Epithelial cell of proximal tubule (primary cell): ENCODE data around the gene HEATR5B. TPM values are rescaled to one million over a fixed set of nuclear protein-coding genes. Genes with fewer than 3 reads are reported as not detected.
"Not testable (repeated sequence)": the region's sequence is repeated elsewhere in the genome, so short reads cannot be mapped to it uniquely, and the experiment has no call there.

Experiments
- DNase-seq: peaks from one replicate; pipeline ENCODE4 v3.0.0-alpha.2; 2011; ENCODE audit warnings: low read depth
- H3K4me3 ChIP-seq: 2 replicates; pipeline ENCODE4 v1.5.1; 2011; ENCODE audit warnings: low read depth, mild to moderate bottlenecking, low read length
- CTCF ChIP-seq: conservative IDR thresholded peaks from 2 replicates; pipeline ENCODE4 v1.5.1; 2012; ENCODE audit warnings: low read depth, mild to moderate bottlenecking, low read length
- total RNA-seq: library from RNA; depleted of rRNA; stranded (reverse); fragments of >200 nt; gene quantifications from 2 replicates; pipeline ENCODE4 v1.2.3, GENCODE V29; 2015

HEATR5B gene
- total RNA-seq, 1 donor from 2014 or later = 12.2 TPM

GRCh38 chr2:36993841-36994620 is 90.1 kb downstream of the HEATR5B start:
- no peak for DNase-seq
- H3K4me3 ChIP-seq = no peak overlapping the region

GRCh38 chr2:36988008-36988407 is 96.2 kb downstream of the HEATR5B start:
- no peak for TF ChIP-seq CTCF
- H3K4me3 ChIP-seq = no peak overlapping the region
- no peak for DNase-seq

More at GRCh38 chr2:36993841-36994620, 90.1 kb downstream of the HEATR5B start:
- TF ChIP-seq CTCF = no peak

- H3K4me3 ChIP-seq = no peak overlapping the region
- no peak for TF ChIP-seq CTCF
- no peak for DNase-seq
Observed at GRCh38 chr2:36982467-36982866, 101.7 kb downstream of the HEATR5B start.

- no peak overlapping the region for H3K4me3 ChIP-seq
- TF ChIP-seq CTCF = no peak
- no peak for DNase-seq
Observed at GRCh38 chr2:36981911-36982310, 102.3 kb downstream of the HEATR5B start.

- not testable (repeated sequence) for H3K4me3 ChIP-seq, DNase-seq
Observed at GRCh38 chr2:36979007-36979406, 105.2 kb downstream of the HEATR5B start.

GRCh38 chr2:36976065-36976464 is 108.1 kb downstream of the HEATR5B start:
- no peak overlapping the region for H3K4me3 ChIP-seq
- DNase-seq = no peak
- no peak for TF ChIP-seq CTCF

GRCh38 chr2:36975306-36975705 is 108.9 kb downstream of the HEATR5B start:
- no peak for DNase-seq
- TF ChIP-seq CTCF = no peak
- H3K4me3 ChIP-seq = no peak overlapping the region
